Kidney epithelial cell (primary cell): ENCODE measurements around the gene PPARG. TPM values are rescaled to one million over a fixed set of nuclear protein-coding genes. Genes with fewer than 3 reads are reported as not detected.
"Not testable (repeated sequence)": the region's sequence is repeated elsewhere in the genome, so short reads cannot be mapped to it uniquely, and the experiment has no call there.

Experiments used
- DNase-seq: peaks from one replicate; pipeline ENCODE4 v3.0.0-alpha.2; 2010; ENCODE audit warnings: low read depth
- H3K27me3 ChIP-seq: 2 replicates; pipeline ENCODE4 v1.6.0; 2011; ENCODE audit warnings: low read length; ENCODE audit not compliant: control insufficient read depth, insufficient read depth
- H3K36me3 ChIP-seq: 2 replicates; pipeline ENCODE4 v1.5.1; 2011; ENCODE audit warnings: low read length; ENCODE audit not compliant: control insufficient read depth, insufficient read depth
- H3K4me3 ChIP-seq: 2 replicates; pipeline ENCODE4 v1.5.1; 2011; ENCODE audit warnings: low read depth, mild to moderate bottlenecking, control low read depth, low read length
- CTCF ChIP-seq: IDR thresholded peaks from 2 replicates; pipeline ENCODE4 v1.5.1; 2011; ENCODE audit warnings: mild to moderate bottlenecking, moderate library complexity, low read length, control low read depth, inconsistent platforms; ENCODE audit not compliant: insufficient read depth, poor library complexity, severe bottlenecking
- total RNA-seq: library from RNA; depleted of rRNA; stranded (reverse); fragments of >200 nt; gene quantifications from 2 replicates; pipeline ENCODE4 v1.2.3, GENCODE V29; 2015

PPARG gene
- total RNA-seq, 1 donor from 2014 or later = 14.7 TPM

DNA sequence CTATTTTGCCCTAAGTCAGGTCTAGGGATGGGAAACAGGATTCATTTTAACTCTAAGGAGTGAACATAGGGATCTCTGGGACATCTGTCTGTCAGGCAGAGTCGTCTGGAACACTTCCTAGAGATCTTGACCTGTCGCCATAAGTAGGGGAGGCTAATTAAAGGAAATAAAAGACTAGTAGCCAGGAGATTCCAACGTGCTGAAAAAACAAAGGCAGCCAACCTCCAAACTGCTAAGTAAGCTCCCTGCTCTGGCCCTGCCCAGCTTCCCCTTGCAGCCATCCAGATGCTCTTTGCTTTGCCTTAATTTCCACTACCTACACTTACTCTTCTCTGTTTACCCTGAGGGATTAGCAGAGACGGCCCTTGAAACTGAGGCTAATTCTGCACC lies 177.0 kb downstream of the PPARG start:
- no peak for TF ChIP-seq CTCF
- Histone ChIP-seq H3K27me3 (no peaks in the 10 kb centered on the region), H3K36me3 (no peaks in the 10 kb centered on the region), H3K4me3 (no peak overlapping the region)
- no peak for DNase-seq

- no peak for DNase-seq
- no peaks in the 10 kb centered on the region for H3K36me3 ChIP-seq
- no peak for TF ChIP-seq CTCF
- H3K27me3 ChIP-seq = no peaks in the 10 kb centered on the region
- no peak overlapping the region for H3K4me3 ChIP-seq
Observed at GRCh38 chr3:12467746-12468145, 178.9 kb downstream of the PPARG start.

DNA sequence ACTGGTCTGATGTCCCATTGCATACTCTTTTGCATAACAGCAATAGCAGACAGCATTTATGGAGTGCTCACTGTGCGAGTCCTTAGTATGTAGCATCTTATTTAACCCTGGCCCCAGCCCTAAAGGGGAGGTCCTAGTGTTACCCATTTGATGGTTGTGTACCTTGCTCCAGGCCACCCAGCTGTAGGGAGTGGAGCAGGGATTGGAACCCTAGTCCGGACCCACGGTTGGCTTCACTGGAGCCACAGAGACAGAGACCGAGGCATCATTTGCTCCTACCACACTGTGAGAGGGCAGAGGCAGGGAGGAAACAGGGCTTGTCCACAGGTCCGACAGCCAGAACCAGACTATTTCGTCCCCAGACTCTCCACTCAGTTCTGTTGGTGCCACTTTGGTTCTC lies 179.4 kb downstream of the PPARG start:
- TF ChIP-seq CTCF = no peak
- H3K36me3 ChIP-seq = no peaks in the 10 kb centered on the region
- H3K4me3 ChIP-seq = no peak overlapping the region
- H3K27me3 ChIP-seq = no peaks in the 10 kb centered on the region
- DNase-seq = no peak

GRCh38 chr3:12468757-12469156 lies 179.9 kb downstream of the PPARG start:
- Histone ChIP-seq H3K36me3 (no peaks in the 10 kb centered on the region), H3K27me3 (no peaks in the 10 kb centered on the region), H3K4me3 (no peak overlapping the region)
- no peak for DNase-seq
- no peak for TF ChIP-seq CTCF

DNA sequence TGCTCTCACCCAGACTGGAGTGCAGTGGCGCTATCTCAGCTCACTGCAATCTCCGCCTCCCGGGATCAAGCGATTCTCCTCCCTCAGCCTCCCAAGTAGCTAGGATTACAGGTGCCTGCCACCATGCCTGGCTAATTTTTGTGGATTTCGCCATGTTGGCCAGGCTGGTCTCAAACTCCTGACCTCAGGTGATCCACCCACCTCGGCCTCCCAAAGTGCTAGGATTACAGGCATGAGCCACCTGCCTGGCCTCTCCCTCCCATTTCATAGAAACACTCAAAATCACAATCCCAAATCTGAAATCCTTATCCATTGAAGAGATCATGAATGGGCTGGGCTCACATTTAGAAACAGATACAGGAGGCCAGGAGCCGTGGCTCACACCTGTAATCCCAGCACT lies 180.4 kb downstream of the PPARG start:
- H3K27me3 ChIP-seq, H3K36me3 ChIP-seq, DNase-seq, H3K4me3 ChIP-seq: not testable (repeated sequence)

- Histone ChIP-seq H3K36me3 (no peaks in the 10 kb centered on the region), H3K4me3 (no peak overlapping the region), H3K27me3 (no peaks in the 10 kb centered on the region)
- TF ChIP-seq CTCF = no peak
- no peak for DNase-seq
Observed at GRCh38 chr3:12470111-12470510, 181.2 kb downstream of the PPARG start.
